ENCODE results near the gene AP3D1. TPM values are rescaled to one million over a fixed set of nuclear protein-coding genes. Genes with fewer than 3 reads are reported as not detected.

The AP3D1 gene
- total RNA-seq, 2 experiments from 2014 or later = 41.8 to 41.9 TPM

- H3K27me3 ChIP-seq (ENCODE audit: control insufficient read depth in 1 of 2, insufficient read depth in 2 of 2, low read length in 2 of 2) = no peaks in the 10 kb centered on the region
- H3K4me3 ChIP-seq (ENCODE audit: low read length) = no peak overlapping the region
- POLR2A ChIA-PET = no interaction called here
- no peaks in the 10 kb centered on the region for H3K4me1 ChIP-seq (ENCODE audit: insufficient read depth, low read length)
- no peak overlapping the region for H3K27ac ChIP-seq (ENCODE audit: low read depth in 1 of 2, low read length in 2 of 2)
- ATAC-seq (ENCODE audit: poor library complexity) (no peak), DNase-seq (no peak)
- H3K36me3 ChIP-seq (ENCODE audit: insufficient read depth, low read length) = peaks cover 55% of the 10 kb centered on the region
- Mint-ChIP-seq H3K27me3 (no peaks in the 10 kb centered on the region), H3K4me3 (no peak overlapping the region), H3K27ac (no peak overlapping the region), H3K4me1 (ENCODE audit: low read depth) (no peaks in the 10 kb centered on the region), H3K9me3 (no peaks in the 10 kb centered on the region), H3K36me3 (ENCODE audit: low read depth) (peaks cover 29% of the 10 kb centered on the region)
- no peaks in the 10 kb centered on the region for H3K9me3 ChIP-seq (ENCODE audit: control insufficient read depth in 1 of 2, insufficient read depth in 1 of 2, low read length in 2 of 2)
- no peak for TF ChIP-seq CTCF (IDR thresholded peaks at IDR 0.05)
- CTCF ChIA-PET = no interaction called here
- intact Hi-C loops (cut with DNase I, micrococcal nuclease) = no loop called here
These were observed 44.5 kb upstream of the AP3D1 start for GRCh38 chr19:2195914-2196313.

DNA sequence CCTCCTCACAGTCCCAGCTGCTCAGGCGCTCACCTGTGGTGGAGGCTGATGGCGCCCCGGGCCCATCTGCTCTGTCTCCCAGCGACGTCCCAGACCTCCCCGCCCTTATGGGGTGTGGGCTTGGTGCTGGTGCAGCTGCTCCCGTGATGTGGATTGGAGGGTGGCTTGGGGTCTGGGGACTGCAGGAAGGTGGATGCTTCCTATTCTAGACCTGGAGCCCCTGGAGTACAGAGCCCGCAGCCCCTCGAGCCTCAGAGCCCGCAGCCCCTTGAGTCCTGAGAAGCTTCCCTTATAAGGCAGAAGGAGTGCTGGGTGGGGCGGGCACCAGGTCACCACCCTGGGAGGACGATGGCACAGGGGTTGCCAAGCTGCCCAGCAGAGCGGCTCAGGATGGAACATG lies 44.0 kb upstream of the AP3D1 start:
- no peaks in the 10 kb centered on the region for H3K9me3 ChIP-seq (ENCODE audit: control insufficient read depth in 1 of 2, insufficient read depth in 1 of 2, low read length in 2 of 2)
- intact Hi-C loops (cut with DNase I, micrococcal nuclease) = no loop called here
- H3K4me1 ChIP-seq (ENCODE audit: insufficient read depth, low read length) = no peaks in the 10 kb centered on the region
- ATAC-seq (ENCODE audit: poor library complexity) (no peak), DNase-seq (no peak)
- no peak overlapping the region for H3K27ac Mint-ChIP-seq
- no peaks in the 10 kb centered on the region for H3K4me1 Mint-ChIP-seq (ENCODE audit: low read depth)
- H3K4me3 ChIP-seq (ENCODE audit: low read length) = no peak overlapping the region
- H3K4me3 Mint-ChIP-seq = no peak overlapping the region
- H3K27me3 Mint-ChIP-seq = no peaks in the 10 kb centered on the region
- peaks cover 31% of the 10 kb centered on the region for H3K36me3 Mint-ChIP-seq (ENCODE audit: low read depth)
- no peaks in the 10 kb centered on the region for H3K9me3 Mint-ChIP-seq
- no peaks in the 10 kb centered on the region for H3K27me3 ChIP-seq (ENCODE audit: control insufficient read depth in 1 of 2, insufficient read depth in 2 of 2, low read length in 2 of 2)
- ChIA-PET POLR2A (no interaction called here), CTCF (no interaction called here)
- TF ChIP-seq CTCF (IDR thresholded peaks at IDR 0.05) = no peak
- H3K36me3 ChIP-seq (ENCODE audit: insufficient read depth, low read length) = peaks cover 60% of the 10 kb centered on the region
- H3K27ac ChIP-seq (ENCODE audit: low read depth in 1 of 2, low read length in 2 of 2) = no peak overlapping the region

DNA sequence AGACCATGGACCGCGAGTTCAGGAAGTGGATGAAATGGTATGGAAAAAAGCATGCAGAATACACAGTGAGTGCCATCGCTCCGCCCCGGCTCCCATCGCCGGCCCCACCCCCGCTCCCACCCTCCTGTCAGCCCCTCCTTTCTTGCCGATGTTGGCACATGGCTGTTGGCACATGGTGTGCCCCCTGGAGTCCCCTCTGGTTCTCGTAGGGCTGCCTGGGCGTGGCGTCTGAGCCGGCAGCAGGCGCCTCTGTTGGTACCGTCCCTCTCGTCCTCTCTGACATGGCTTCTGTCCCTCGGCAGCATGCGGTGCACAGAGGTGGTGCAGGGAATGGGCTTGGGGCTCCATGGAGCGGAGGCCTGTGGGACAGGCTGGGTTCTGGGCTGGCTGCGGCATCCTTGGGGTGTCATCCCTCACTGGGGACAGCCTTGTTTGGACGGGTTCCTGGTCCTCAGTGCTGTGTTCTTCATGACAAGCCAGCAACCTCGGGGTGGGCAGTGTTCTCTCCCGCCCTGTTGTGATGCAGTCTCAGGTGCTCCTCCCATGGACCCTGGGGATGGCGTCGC lies 43.2 kb upstream of the AP3D1 start:
- no peaks in the 10 kb centered on the region for H3K27me3 Mint-ChIP-seq
- ATAC-seq (ENCODE audit: poor library complexity) (no peak), DNase-seq (no peak)
- Histone ChIP-seq H3K36me3 (ENCODE audit: insufficient read depth, low read length) (peaks cover 60% of the 10 kb centered on the region), H3K4me3 (ENCODE audit: low read length) (no peak overlapping the region), H3K4me1 (ENCODE audit: insufficient read depth, low read length) (no peaks in the 10 kb centered on the region), H3K27ac (ENCODE audit: low read depth in 1 of 2, low read length in 2 of 2) (no peak overlapping the region), H3K27me3 (ENCODE audit: control insufficient read depth in 1 of 2, insufficient read depth in 2 of 2, low read length in 2 of 2) (no peaks in the 10 kb centered on the region), H3K9me3 (ENCODE audit: control insufficient read depth in 1 of 2, insufficient read depth in 1 of 2, low read length in 2 of 2) (no peaks in the 10 kb centered on the region)
- peaks cover 31% of the 10 kb centered on the region for H3K36me3 Mint-ChIP-seq (ENCODE audit: low read depth)
- CTCF ChIA-PET = no interaction called here
- POLR2A ChIA-PET = no interaction called here
- no peaks in the 10 kb centered on the region for H3K4me1 Mint-ChIP-seq (ENCODE audit: low read depth)
- H3K27ac Mint-ChIP-seq = no peak overlapping the region
- intact Hi-C loops (cut with DNase I, micrococcal nuclease) = no loop called here
- no peaks in the 10 kb centered on the region for H3K9me3 Mint-ChIP-seq
- TF ChIP-seq CTCF (IDR thresholded peaks at IDR 0.05) = no peak
- H3K4me3 Mint-ChIP-seq = no peak overlapping the region
